D721Med (cell line): ENCODE results near the gene TBXAS1.
A peak's percentile ranks its signal among the peaks of the same experiment; 100 is the strongest.
"Not testable (repeated sequence)": the region's sequence is repeated elsewhere in the genome, so short reads cannot be mapped to it uniquely, and the experiment has no call there.

Experiments used
- DNase-seq: peaks from one replicate; pipeline ENCODE4 v3.0.0; 2011; ENCODE audit warnings: low spot score; ENCODE audit not compliant: insufficient read length
- FAIRE-seq: peaks from 2 replicates; lab custom pipeline; 2011; peaks lifted over from hg19 to GRCh38; lab: Jason Lieb, UNC
- CTCF ChIP-seq: IDR thresholded peaks from 2 replicates; pipeline ENCODE4 v1.5.1; 2012; ENCODE audit warnings: mild to moderate bottlenecking, control low read depth; ENCODE audit not compliant: insufficient read depth; ENCODE audit errors: missing control alignments

TBXAS1 gene

GRCh38 chr7:139838276-139838675, 9.2 kb downstream of the TBXAS1 start:
- no peak for DNase-seq
- FAIRE-seq = peak; percentile 16
- no peak for TF ChIP-seq CTCF

- FAIRE-seq (peak; percentile 80), DNase-seq (peak; percentile 29)
- TF ChIP-seq CTCF = no peak
Measured at GRCh38 chr7:139838876-139839275, 9.8 kb downstream of the TBXAS1 start.

GRCh38 chr7:139840776-139841175, 11.7 kb downstream of the TBXAS1 start:
- no peak for FAIRE-seq
- no peak for TF ChIP-seq CTCF
- DNase-seq = no peak

- no peak for FAIRE-seq
- no peak for TF ChIP-seq CTCF
- DNase-seq = no peak
Measured at GRCh38 chr7:139842401-139843210, 13.5 kb downstream of the TBXAS1 start.

- not testable (repeated sequence) for FAIRE-seq, DNase-seq
Measured at GRCh38 chr7:139843211-139843537, 14.1 kb downstream of the TBXAS1 start.

- no peak for FAIRE-seq
- no peak for TF ChIP-seq CTCF
Measured at GRCh38 chr7:139844779-139845442, 15.8 kb downstream of the TBXAS1 start.

GRCh38 chr7:139845443-139845805, 16.4 kb downstream of the TBXAS1 start:
- no peak for FAIRE-seq
- no peak for TF ChIP-seq CTCF

More at GRCh38 chr7:139844779-139845442, 15.8 kb downstream of the TBXAS1 start:
- DNase-seq = no peak

More at GRCh38 chr7:139845443-139845805, 16.4 kb downstream of the TBXAS1 start:
- no peak for DNase-seq
